ENCODE measurements around the gene CRADD. TPM values are rescaled to one million over a fixed set of nuclear protein-coding genes. Genes with fewer than 3 reads are reported as not detected.

The CRADD gene
- total RNA-seq, 4 donors from 2014 or later, result 11.8 to 49.5 (median 31.4) TPM

DNA sequence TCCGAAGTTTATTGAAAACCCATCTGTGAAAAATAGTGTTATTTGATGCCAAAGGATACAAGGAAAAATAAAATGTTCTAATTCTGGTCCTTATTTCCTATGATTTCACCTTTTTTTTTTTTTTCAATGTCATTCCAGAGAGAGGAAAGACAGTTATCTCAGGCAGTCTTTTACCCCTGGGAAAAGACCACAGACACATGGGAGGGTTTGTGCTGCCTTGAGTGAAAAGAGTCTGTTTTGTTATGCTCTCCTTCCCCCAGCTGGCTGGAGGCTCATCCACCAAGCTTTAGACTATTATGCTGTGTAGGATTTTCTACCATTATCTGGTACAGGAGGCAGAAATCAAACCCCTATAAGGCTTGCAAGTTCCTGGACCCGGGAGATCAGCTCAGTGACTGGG lies 151.8 kb downstream of the CRADD start:
- no peak for ATAC-seq
- Histone ChIP-seq H3K9me3 (no peaks in the 10 kb centered on the region), H3K4me1 (peaks cover 18 to 34% (median 18%) of the 10 kb centered on the region in 3 donors), H3K27me3 (no peaks in the 10 kb centered on the region), H3K4me3 (no peak overlapping the region), H3K27ac (no peak overlapping the region), H3K36me3 (no peaks in the 10 kb centered on the region)
- TF ChIP-seq POLR2AphosphoS5 (IDR thresholded peaks at IDR 0.05), result no peak
- TF ChIP-seq, protein P1, sequence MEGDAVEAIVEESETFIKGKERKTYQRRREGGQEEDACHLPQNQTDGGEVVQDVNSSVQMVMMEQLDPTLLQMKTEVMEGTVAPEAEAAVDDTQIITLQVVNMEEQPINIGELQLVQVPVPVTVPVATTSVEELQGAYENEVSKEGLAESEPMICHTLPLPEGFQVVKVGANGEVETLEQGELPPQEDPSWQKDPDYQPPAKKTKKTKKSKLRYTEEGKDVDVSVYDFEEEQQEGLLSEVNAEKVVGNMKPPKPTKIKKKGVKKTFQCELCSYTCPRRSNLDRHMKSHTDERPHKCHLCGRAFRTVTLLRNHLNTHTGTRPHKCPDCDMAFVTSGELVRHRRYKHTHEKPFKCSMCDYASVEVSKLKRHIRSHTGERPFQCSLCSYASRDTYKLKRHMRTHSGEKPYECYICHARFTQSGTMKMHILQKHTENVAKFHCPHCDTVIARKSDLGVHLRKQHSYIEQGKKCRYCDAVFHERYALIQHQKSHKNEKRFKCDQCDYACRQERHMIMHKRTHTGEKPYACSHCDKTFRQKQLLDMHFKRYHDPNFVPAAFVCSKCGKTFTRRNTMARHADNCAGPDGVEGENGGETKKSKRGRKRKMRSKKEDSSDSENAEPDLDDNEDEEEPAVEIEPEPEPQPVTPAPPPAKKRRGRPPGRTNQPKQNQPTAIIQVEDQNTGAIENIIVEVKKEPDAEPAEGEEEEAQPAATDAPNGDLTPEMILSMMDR (IDR thresholded peaks at IDR 0.05), result no peak
- no peak for TF ChIP-seq POLR2A (IDR thresholded peaks at IDR 0.05)
- no peak for TF ChIP-seq EP300 (IDR thresholded peaks at IDR 0.05)
- 43 to 50% methylated on average over 1 of the region's 2 CpGs for WGBS, 2 donors (ENCODE audit: low coverage in 1 of 2)

DNA sequence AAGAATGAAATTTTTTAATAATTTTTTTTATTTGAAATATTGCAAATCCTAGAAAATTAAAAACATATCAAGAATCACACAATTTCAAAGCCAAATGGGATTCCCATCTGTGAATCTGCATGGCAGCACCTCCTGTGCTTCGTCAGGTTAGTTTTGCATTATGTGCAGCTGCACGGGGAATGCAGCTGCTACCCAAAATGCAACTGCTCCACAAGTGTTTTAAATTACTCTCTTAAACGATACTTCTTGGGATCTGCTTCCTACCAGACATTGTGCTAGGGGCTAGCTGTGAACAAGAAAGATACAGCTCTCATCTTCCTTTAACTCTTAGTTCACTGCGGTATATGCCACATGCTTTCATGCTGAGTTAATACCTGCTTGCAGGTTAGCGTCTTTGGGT lies 154.2 kb downstream of the CRADD start:
- ATAC-seq, result no peak
- H3K27me3 ChIP-seq, result no peaks in the 10 kb centered on the region

GRCh38 chr12:93832131-93832530 lies 155.0 kb downstream of the CRADD start:
- TF ChIP-seq, protein P1 (IDR thresholded peaks at IDR 0.05), result no peak
- TF ChIP-seq EP300 (IDR thresholded peaks at IDR 0.05) (no peak), POLR2AphosphoS5 (IDR thresholded peaks at IDR 0.05) (no peak), POLR2A (IDR thresholded peaks at IDR 0.05) (no peak)
- no peak for ATAC-seq
- no peaks in the 10 kb centered on the region for H3K27me3 ChIP-seq
- H3K36me3 ChIP-seq, result no peaks in the 10 kb centered on the region
- H3K4me3 ChIP-seq, result no peak overlapping the region
- H3K4me1 ChIP-seq, result peaks cover 0 to 3% (median 0%) of the 10 kb centered on the region in 3 donors
- no peak overlapping the region for H3K27ac ChIP-seq
- 73 to 81% methylated on average over 2 of the region's 2 CpGs for WGBS, 2 donors (ENCODE audit: low coverage in 1 of 2)
- no peaks in the 10 kb centered on the region for H3K9me3 ChIP-seq

More for the DNA sequence above, 154.2 kb downstream of the CRADD start:
- no peak overlapping the region for H3K27ac ChIP-seq
- no peaks in the 10 kb centered on the region for H3K36me3 ChIP-seq
- WGBS, 2 donors (ENCODE audit: low coverage in 1 of 2), result 86 to 88% methylated on average over 3 to 5 of the region's 5 CpGs
- H3K9me3 ChIP-seq, result no peaks in the 10 kb centered on the region
- TF ChIP-seq, protein P1 (IDR thresholded peaks at IDR 0.05), result no peak
- TF ChIP-seq POLR2AphosphoS5 (IDR thresholded peaks at IDR 0.05) (no peak), POLR2A (IDR thresholded peaks at IDR 0.05) (no peak), EP300 (IDR thresholded peaks at IDR 0.05) (no peak)
- H3K4me1 ChIP-seq, result peaks cover 5 to 11% (median 7%) of the 10 kb centered on the region in 3 donors
- H3K4me3 ChIP-seq, result no peak overlapping the region

DNA sequence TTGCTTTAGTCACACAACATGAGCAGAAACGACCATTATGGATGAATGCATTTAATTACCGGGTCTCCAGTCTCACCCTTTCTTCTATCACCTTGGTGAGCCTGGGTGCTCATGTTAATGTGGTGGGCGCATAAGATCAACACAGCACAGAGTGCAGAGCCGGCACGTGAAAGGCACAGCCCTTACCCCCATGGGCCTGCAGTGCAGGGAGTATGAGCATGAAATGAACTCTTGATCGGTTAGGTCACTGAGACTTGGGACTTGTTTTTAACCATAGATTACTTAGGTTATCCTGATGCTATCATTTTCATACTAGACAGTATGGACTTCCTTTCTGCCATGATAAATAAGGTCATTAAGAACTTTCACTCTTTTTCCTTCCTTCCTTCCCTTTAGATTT lies 156.8 kb downstream of the CRADD start:
- TF ChIP-seq, protein P1 (IDR thresholded peaks at IDR 0.05), result no peak
- TF ChIP-seq POLR2A (IDR thresholded peaks at IDR 0.05), result no peak
- no peak for TF ChIP-seq POLR2AphosphoS5 (IDR thresholded peaks at IDR 0.05)
- TF ChIP-seq EP300 (IDR thresholded peaks at IDR 0.05), result no peak
- no peaks in the 10 kb centered on the region for H3K9me3 ChIP-seq
- H3K36me3 ChIP-seq, result no peaks in the 10 kb centered on the region
- ATAC-seq, result no peak
- H3K4me3 ChIP-seq, result no peak overlapping the region
- peaks cover 0 to 8% (median 0%) of the 10 kb centered on the region in 3 donors for H3K4me1 ChIP-seq
- H3K27me3 ChIP-seq, result no peaks in the 10 kb centered on the region
- H3K27ac ChIP-seq, result no peak overlapping the region
- 93 to 94% methylated on average over 5 to 6 of the region's 6 CpGs for WGBS, 2 donors (ENCODE audit: low coverage in 1 of 2)

- H3K4me1 ChIP-seq, result peaks cover 0 to 8% (median 0%) of the 10 kb centered on the region in 3 donors
- H3K4me3 ChIP-seq, result no peak overlapping the region
- ATAC-seq, result no peak
- 75 to 83% methylated on average over 7 of the region's 7 CpGs for WGBS, 2 donors (ENCODE audit: low coverage in 1 of 2)
- TF ChIP-seq POLR2A (IDR thresholded peaks at IDR 0.05), result no peak
- TF ChIP-seq, protein P1 (IDR thresholded peaks at IDR 0.05), result no peak
- no peak for TF ChIP-seq EP300 (IDR thresholded peaks at IDR 0.05)
- no peak for TF ChIP-seq POLR2AphosphoS5 (IDR thresholded peaks at IDR 0.05)
- H3K27ac ChIP-seq, result no peak overlapping the region
- no peaks in the 10 kb centered on the region for H3K9me3 ChIP-seq
- no peaks in the 10 kb centered on the region for H3K27me3 ChIP-seq
- H3K36me3 ChIP-seq, result no peaks in the 10 kb centered on the region
These were observed 159.6 kb downstream of the CRADD start for GRCh38 chr12:93836620-93837260.
